OCI-LY1 (cell line): Measurements from ENCODE around the gene TUT1.
A peak's percentile ranks its signal among the peaks of the same experiment; 100 is the strongest.

Source experiments
- CTCF ChIP-seq: fragments of 200-600 bp; sonication (generic), shearing (Covaris generic); IDR thresholded peaks from 2 replicates; pipeline ENCODE4 v1.5.1; 2017; ENCODE audit warnings: mild to moderate bottlenecking, antibody characterized with exemption, low read length, moderate library complexity, mixed read lengths
- EZH2 ChIP-seq: fragments of 200-600 bp; sonication (generic), shearing (Covaris generic); IDR thresholded peaks from 2 replicates; pipeline ENCODE4 v1.8.0; 2017; ENCODE audit warnings: borderline replicate concordance, mixed run types, mild to moderate bottlenecking, antibody characterized with exemption, low read length, moderate library complexity, mixed read lengths

GRCh38 chr11:62593434-62594044, 2.2 kb upstream of the TUT1 start:
- peak; percentile 83 for TF ChIP-seq CTCF
- TF ChIP-seq EZH2, result no peak
